HG03558 (cell line): ENCODE results near the gene PRKCE.
"Not testable (repeated sequence)": the region's sequence is repeated elsewhere in the genome, so short reads cannot be mapped to it uniquely, and the experiment has no call there.

Source experiments
- ATAC-seq: cut with Tn5 transposase; IDR thresholded peaks from one replicate; pipeline ENCODE4 v1.9.1; 2021; ENCODE audit warnings: moderate number of reproducible peaks; ENCODE audit not compliant: unreplicated experiment; ENCODE audit errors: extremely low read depth

The PRKCE gene

GRCh38 chr2:45845566-45845965, 194.1 kb downstream of the PRKCE start:
- no peak for ATAC-seq

- no peak for ATAC-seq
Measured at GRCh38 chr2:45849491-45850283, 198.2 kb downstream of the PRKCE start.

- ATAC-seq: no peak
Measured at GRCh38 chr2:45850558-45850957, 199.1 kb downstream of the PRKCE start.

GRCh38 chr2:45851111-45851510, 199.6 kb downstream of the PRKCE start:
- ATAC-seq: no peak

- ATAC-seq: no peak
Measured at GRCh38 chr2:45851576-45852304, 200.3 kb downstream of the PRKCE start.

GRCh38 chr2:45852450-45853150, 201.1 kb downstream of the PRKCE start:
- no peak for ATAC-seq

- no peak for ATAC-seq
Measured at GRCh38 chr2:45855374-45855773, 203.9 kb downstream of the PRKCE start.

- ATAC-seq: no peak
Measured at GRCh38 chr2:45856391-45857274, 205.2 kb downstream of the PRKCE start.

- ATAC-seq: no peak
Measured at GRCh38 chr2:45857275-45857609, 205.8 kb downstream of the PRKCE start.

- no peak for ATAC-seq
Measured at GRCh38 chr2:45857867-45858520, 206.5 kb downstream of the PRKCE start.

GRCh38 chr2:45858872-45859271, 207.4 kb downstream of the PRKCE start:
- not testable (repeated sequence) for ATAC-seq

- no peak for ATAC-seq
Measured at GRCh38 chr2:45859682-45860081, 208.2 kb downstream of the PRKCE start.

GRCh38 chr2:45860136-45861121, 209.0 kb downstream of the PRKCE start:
- no peak for ATAC-seq

GRCh38 chr2:45862843-45863242, 211.4 kb downstream of the PRKCE start:
- no peak for ATAC-seq

GRCh38 chr2:45864121-45864520, 212.6 kb downstream of the PRKCE start:
- no peak for ATAC-seq

GRCh38 chr2:45867349-45867748, 215.9 kb downstream of the PRKCE start:
- ATAC-seq: no peak

- no peak for ATAC-seq
Measured at GRCh38 chr2:45867800-45868199, 216.3 kb downstream of the PRKCE start.

- no peak for ATAC-seq
Measured at GRCh38 chr2:45869165-45869501, 217.7 kb downstream of the PRKCE start.

GRCh38 chr2:45871025-45871424, 219.6 kb downstream of the PRKCE start:
- ATAC-seq: no peak
